SK-N-SH (cell line): ENCODE data around the gene SERBP1. TPM values are rescaled to one million over a fixed set of nuclear protein-coding genes. Genes with fewer than 3 reads are reported as not detected.

ENCODE experiments used
- CTCF ChIA-PET: fragments of 300-600, 350-600 bp; formaldehyde crosslinking; extraction: SDS; loops from one replicate; lab custom pipeline; 2021; lab: Yijun Ruan, JAX
- POLR2A ChIA-PET: fragments of 350-600 bp; sonication (Branson Sonifier 250); formaldehyde crosslinking; extraction: SDS; loops from one replicate; lab custom pipeline; 2020; ENCODE audit warnings: antibody characterized with exemption, inconsistent platforms; lab: Yijun Ruan, JAX
- DNase-seq: peaks from one replicate; pipeline ENCODE4 v3.0.0; 2012
- H2AFZ ChIP-seq: fragments of 200-600 bp; sonication (generic); 2 replicates; pipeline ENCODE4 v1.8.1; 2016; ENCODE audit warnings: antibody characterized with exemption, mild to moderate bottlenecking, low read depth
- H3F3A ChIP-seq: fragments of 200-600 bp; sonication (generic); replicated peaks from 2 replicates; pipeline ENCODE3; 2016; ENCODE audit warnings: antibody characterized with exemption, mild to moderate bottlenecking; ENCODE audit not compliant: insufficient read depth
- H3K27ac ChIP-seq, 2 experiments: fragments of 200-500 bp in 1 of 2; fragments of 200-600 bp in 1 of 2; sonication (Bioruptor generic) in 1 of 2; sonication (generic), shearing (Covaris generic) in 1 of 2; 2 replicates each; pipeline versions ENCODE4 v1.5.1 to v1.6.1; 2014 to 2016; ENCODE audit warnings: low read depth in 2 of 2, inconsistent platforms in 1 of 2, low read length in 1 of 2, mild to moderate bottlenecking in 1 of 2, mixed read lengths in 1 of 2
- H3K27me3 ChIP-seq: fragments of 200-600 bp; sonication (generic), shearing (Covaris generic); 2 replicates; pipeline ENCODE4 v1.6.1; 2016; ENCODE audit warnings: mixed run types; ENCODE audit not compliant: insufficient read depth
- H3K36me3 ChIP-seq, 2 experiments: fragments of 200-500 bp in 1 of 2; fragments of 200-600 bp in 1 of 2; sonication (Bioruptor generic) in 1 of 2; sonication (generic) in 1 of 2; replicated peaks in 1 of 2; 2 replicates each; pipeline versions ENCODE3 to v1.5.1; 2014 to 2016; ENCODE audit warnings: low read length in 1 of 2, mild to moderate bottlenecking in 1 of 2; ENCODE audit not compliant: insufficient read depth in 2 of 2, control insufficient read depth in 1 of 2
- H3K4me1 ChIP-seq, 2 experiments: fragments of 200-500 bp in 1 of 2; fragments of 200-600 bp in 1 of 2; sonication (Bioruptor generic) in 1 of 2; sonication (generic), shearing (Covaris generic) in 1 of 2; 2 replicates each; pipeline versions ENCODE4 v1.5.1 to v1.6.1; 2014 to 2016; ENCODE audit warnings: low read depth in 1 of 2, low read length in 1 of 2, mixed run types in 1 of 2; ENCODE audit not compliant: insufficient read depth in 2 of 2, control insufficient read depth in 1 of 2
- H3K4me2 ChIP-seq: fragments of 200-600 bp; sonication (generic), shearing (Covaris generic); 2 replicates; pipeline ENCODE4 v1.6.1; 2017; ENCODE audit warnings: mixed run types
- H3K4me3 ChIP-seq, 2 experiments: fragments of 200-500 bp in 1 of 2; fragments of 200-600 bp in 1 of 2; sonication (Bioruptor generic) in 1 of 2; sonication (generic), shearing (Covaris generic) in 1 of 2; 2 replicates each; pipeline versions ENCODE4 v1.5.1 to v1.8.1; 2014 to 2016; ENCODE audit warnings: low read depth in 2 of 2, inconsistent platforms in 1 of 2, low read length in 1 of 2, mild to moderate bottlenecking in 1 of 2, mixed read lengths in 1 of 2, moderate library complexity in 1 of 2
- H3K79me2 ChIP-seq: fragments of 200-600 bp; sonication (generic); 2 replicates; pipeline ENCODE4 v1.8.1; 2017; ENCODE audit warnings: mild to moderate bottlenecking; ENCODE audit not compliant: insufficient read depth
- H3K9ac ChIP-seq: fragments of 200-600 bp; sonication (generic); 2 replicates; pipeline ENCODE4 v1.6.1; 2017; ENCODE audit warnings: mixed run types
- H3K9me2 ChIP-seq: fragments of 200-600 bp; sonication (generic); 2 replicates; pipeline ENCODE4 v1.6.1; 2017; ENCODE audit warnings: mixed run types
- H3K9me3 ChIP-seq: fragments of 200-600 bp; sonication (generic); 2 replicates; pipeline ENCODE4 v1.6.1; 2017; ENCODE audit warnings: mixed run types, mild to moderate bottlenecking, moderate library complexity
- H4K20me1 ChIP-seq: fragments of 200-600 bp; sonication (generic); 2 replicates; pipeline ENCODE4 v1.6.1; 2017; ENCODE audit warnings: mild to moderate bottlenecking, mixed run types; ENCODE audit not compliant: insufficient read depth
- ELF1 ChIP-seq: IDR thresholded peaks from 2 replicates; pipeline ENCODE4 v1.4.0; 2012
- EZH2phosphoT487 ChIP-seq: fragments of 200-600 bp; sonication (generic); IDR thresholded peaks from 2 replicates; pipeline ENCODE4 v1.6.1; 2017; ENCODE audit warnings: low read depth, mixed run types, mild to moderate bottlenecking, antibody characterized with exemption, moderate library complexity, borderline replicate concordance
- FOXM1 ChIP-seq: IDR thresholded peaks from 2 replicates; pipeline ENCODE4 v1.4.0; 2012; ENCODE audit warnings: low read depth, mild to moderate bottlenecking
- JUND ChIP-seq: IDR thresholded peaks from 2 replicates; pipeline ENCODE4 v1.4.0; 2012
- MAX ChIP-seq: IDR thresholded peaks from 2 replicates; pipeline ENCODE4 v1.4.0; 2012; ENCODE audit warnings: low read depth
- NFIC ChIP-seq: IDR thresholded peaks from 2 replicates; pipeline ENCODE4 v1.4.0; 2012; ENCODE audit warnings: borderline replicate concordance
- POLR2AphosphoS5 ChIP-seq: IDR thresholded peaks from 2 replicates; pipeline ENCODE4 v1.6.1; 2012; ENCODE audit warnings: low read depth, low read length
- RCOR1 ChIP-seq: fragments of 150-350 bp; IDR thresholded peaks from 2 replicates; pipeline ENCODE4 v1.6.1; 2017; ENCODE audit warnings: antibody characterized with exemption, low read length
- REST ChIP-seq: IDR thresholded peaks from 2 replicates; pipeline ENCODE4 v1.6.1; 2012; ENCODE audit warnings: mild to moderate bottlenecking, low read depth, low read length, moderate library complexity
- RFX5 ChIP-seq: IDR thresholded peaks from 2 replicates; pipeline ENCODE4 v1.6.1; 2012; ENCODE audit warnings: mild to moderate bottlenecking, improper control_type of control experiment, low read length
- RXRA ChIP-seq: IDR thresholded peaks from 2 replicates; pipeline ENCODE4 v1.4.0; 2012; ENCODE audit warnings: low read depth, mild to moderate bottlenecking, borderline replicate concordance
- SMC3 ChIP-seq: IDR thresholded peaks from 2 replicates; pipeline ENCODE4 v1.6.1; 2012; ENCODE audit warnings: low read depth, low read length, improper control_type of control experiment
- TAF1 ChIP-seq: IDR thresholded peaks from 2 replicates; pipeline ENCODE4 v1.6.1; 2012; ENCODE audit warnings: low read depth, mild to moderate bottlenecking, low read length, moderate library complexity, borderline replicate concordance
- TCF12 ChIP-seq: IDR thresholded peaks from 2 replicates; pipeline ENCODE4 v1.4.0; 2012
- TEAD4 ChIP-seq: IDR thresholded peaks from 2 replicates; pipeline ENCODE4 v1.4.0; 2012; ENCODE audit warnings: mild to moderate bottlenecking, borderline replicate concordance; ENCODE audit not compliant: insufficient read depth
- YY1 ChIP-seq: IDR thresholded peaks from 2 replicates; pipeline ENCODE4 v1.4.0; 2012; ENCODE audit warnings: low read depth, mild to moderate bottlenecking
- WGBS: methylation state at CpG from one replicate; pipeline ENCODE4 v1.1.6; 2017; ENCODE audit warnings: low lambda C conversion rate; 5-methylcytosine and 5-hydroxymethylcytosine counted together
- polyA plus RNA-seq, 3 experiments: library from polyadenylated mRNA; depleted of rRNA; stranded (reverse); fragments of >200 nt; gene quantifications; 2 replicates each; pipeline ENCODE4 v1.2.3, GENCODE V29; 2012
- TF ChIP-seq, protein P1 (sequence below): IDR thresholded peaks from 2 replicates; pipeline ENCODE4; 2012
- TF ChIP-seq, protein P2 (sequence below): fragments of 150-350 bp; IDR thresholded peaks from 2 replicates; pipeline ENCODE4 v1.6.1; 2016; ENCODE audit warnings: mild to moderate bottlenecking, low read depth, low read length

SERBP1 gene
- polyA plus RNA-seq, 1 of the 3 experiments (the other 2 are of a cell fraction) = 194 TPM

DNA sequence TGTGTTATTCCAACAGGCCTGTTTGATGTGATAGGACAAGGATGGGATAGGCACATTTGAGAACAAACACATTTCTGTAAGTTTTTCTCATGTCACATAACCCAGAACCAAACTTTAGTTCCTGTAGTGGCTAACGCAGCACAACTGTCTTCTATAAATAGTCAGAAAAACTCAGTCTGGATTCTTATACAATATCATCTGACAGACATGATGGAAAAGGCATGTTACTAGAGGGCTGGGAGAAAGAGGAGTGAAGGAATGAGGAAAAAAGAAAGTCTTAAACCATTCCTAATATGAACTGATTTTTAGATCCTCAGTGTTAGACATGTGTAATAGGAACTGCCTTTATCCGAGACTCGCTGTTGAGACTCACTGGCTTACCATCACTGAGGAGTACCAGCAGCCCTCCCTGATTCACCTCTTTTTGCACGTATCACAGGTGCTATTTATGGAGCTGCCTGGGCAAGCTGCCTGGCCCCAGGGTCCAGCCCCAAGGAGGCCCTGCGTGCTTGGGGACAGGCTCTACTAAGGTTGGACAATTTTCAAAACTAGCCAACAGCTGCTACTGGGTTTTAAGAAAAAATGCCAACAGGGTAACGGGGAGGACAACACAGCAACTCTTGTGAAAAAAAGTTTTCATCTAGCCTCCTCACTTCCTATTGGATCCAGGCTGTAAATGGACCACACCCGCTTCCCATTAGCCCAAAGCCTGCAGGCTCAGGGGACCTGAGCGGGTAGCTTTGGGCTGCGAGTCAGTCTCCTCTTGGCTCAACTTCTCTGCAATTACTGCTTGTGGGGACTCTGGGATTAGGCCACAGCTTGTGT, 30.7 kb upstream of the SERBP1 start:
- Histone ChIP-seq H3K27ac (no peak overlapping the region), H3K9me3 (no peaks in the 10 kb centered on the region), H3K79me2 (no peaks in the 10 kb centered on the region), H2AFZ (no peak overlapping the region), H3F3A (no peaks in the 10 kb centered on the region), H3K4me1 (peaks cover 0 to 3% of the 10 kb centered on the region in 2 experiments; a peak in 1 of 4 replicates), H3K9me2 (no peaks in the 10 kb centered on the region), H3K27me3 (no peaks in the 10 kb centered on the region), H3K9ac (no peak overlapping the region), H3K4me2 (no peak overlapping the region), H4K20me1 (no peaks in the 10 kb centered on the region), H3K36me3 (no peaks in the 10 kb centered on the region), H3K4me3 (no peak overlapping the region)
- ChIA-PET CTCF (interaction anchor here (0.9 kb wide), 1 partner anchor 250 kb away, joined by 4 read pairs; no protein-coding TSS in a partner anchor), POLR2A (no interaction called here)
- WGBS = 83% methylated on average over 7 of the region's 9 CpGs
- no peak for TF ChIP-seq ELF1
- TF ChIP-seq, protein P1, sequence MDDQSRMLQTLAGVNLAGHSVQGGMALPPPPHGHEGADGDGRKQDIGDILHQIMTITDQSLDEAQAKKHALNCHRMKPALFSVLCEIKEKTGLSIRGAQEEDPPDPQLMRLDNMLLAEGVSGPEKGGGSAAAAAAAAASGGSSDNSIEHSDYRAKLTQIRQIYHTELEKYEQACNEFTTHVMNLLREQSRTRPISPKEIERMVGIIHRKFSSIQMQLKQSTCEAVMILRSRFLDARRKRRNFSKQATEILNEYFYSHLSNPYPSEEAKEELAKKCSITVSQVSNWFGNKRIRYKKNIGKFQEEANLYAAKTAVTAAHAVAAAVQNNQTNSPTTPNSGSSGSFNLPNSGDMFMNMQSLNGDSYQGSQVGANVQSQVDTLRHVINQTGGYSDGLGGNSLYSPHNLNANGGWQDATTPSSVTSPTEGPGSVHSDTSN = no peak
- TF ChIP-seq EZH2phosphoT487 = no peak
- TF ChIP-seq NFIC = no peak
- TF ChIP-seq MAX = no peak
- TF ChIP-seq YY1 = no peak
- no peak for TF ChIP-seq TEAD4
- no peak for TF ChIP-seq FOXM1
- no peak for TF ChIP-seq TAF1
- no peak for TF ChIP-seq POLR2AphosphoS5
- TF ChIP-seq RCOR1 = no peak
- no peak for TF ChIP-seq REST
- no peak for TF ChIP-seq TCF12
- no peak for TF ChIP-seq RXRA
- TF ChIP-seq SMC3 = no peak
- no peak for TF ChIP-seq JUND
- TF ChIP-seq, protein P2, sequence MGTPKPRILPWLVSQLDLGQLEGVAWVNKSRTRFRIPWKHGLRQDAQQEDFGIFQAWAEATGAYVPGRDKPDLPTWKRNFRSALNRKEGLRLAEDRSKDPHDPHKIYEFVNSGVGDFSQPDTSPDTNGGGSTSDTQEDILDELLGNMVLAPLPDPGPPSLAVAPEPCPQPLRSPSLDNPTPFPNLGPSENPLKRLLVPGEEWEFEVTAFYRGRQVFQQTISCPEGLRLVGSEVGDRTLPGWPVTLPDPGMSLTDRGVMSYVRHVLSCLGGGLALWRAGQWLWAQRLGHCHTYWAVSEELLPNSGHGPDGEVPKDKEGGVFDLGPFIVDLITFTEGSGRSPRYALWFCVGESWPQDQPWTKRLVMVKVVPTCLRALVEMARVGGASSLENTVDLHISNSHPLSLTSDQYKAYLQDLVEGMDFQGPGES = no peak
- no peak for TF ChIP-seq RFX5
- no peak for DNase-seq
